Suprapubic skin (tissue), 4 donors: ENCODE measurements around the gene APLNR.

Source experiments
- EP300 ChIP-seq: sonication (generic); formaldehyde crosslinking; IDR thresholded peaks from one replicate; pipeline ENCODE4 v1.6.1; 2017; ENCODE audit warnings: antibody characterized with exemption
- POLR2A ChIP-seq, 2 donors: fragments of 450-650 bp; IDR thresholded peaks; one replicate each; pipeline ENCODE4 v1.6.1; 2017; ENCODE audit warnings: antibody characterized with exemption in 2 of 2, mild to moderate bottlenecking in 2 of 2, moderate library complexity in 2 of 2
- POLR2AphosphoS5 ChIP-seq, 3 donors: sonication (generic); formaldehyde crosslinking; IDR thresholded peaks; one replicate each; pipeline ENCODE4 v1.6.1; 2017; ENCODE audit warnings: antibody characterized with exemption in 3 of 3
- TF ChIP-seq, protein P1 (sequence below), 2 donors: fragments of 200-600 bp in 1 of 2; fragments of 450-650 bp in 1 of 2; sonication (generic) in 1 of 2; IDR thresholded peaks; one replicate each; pipeline ENCODE4 v1.5.1; 2016 to 2019; ENCODE audit warnings: antibody characterized with exemption in 2 of 2, mild to moderate bottlenecking in 1 of 2, moderate library complexity in 1 of 2

DNA sequence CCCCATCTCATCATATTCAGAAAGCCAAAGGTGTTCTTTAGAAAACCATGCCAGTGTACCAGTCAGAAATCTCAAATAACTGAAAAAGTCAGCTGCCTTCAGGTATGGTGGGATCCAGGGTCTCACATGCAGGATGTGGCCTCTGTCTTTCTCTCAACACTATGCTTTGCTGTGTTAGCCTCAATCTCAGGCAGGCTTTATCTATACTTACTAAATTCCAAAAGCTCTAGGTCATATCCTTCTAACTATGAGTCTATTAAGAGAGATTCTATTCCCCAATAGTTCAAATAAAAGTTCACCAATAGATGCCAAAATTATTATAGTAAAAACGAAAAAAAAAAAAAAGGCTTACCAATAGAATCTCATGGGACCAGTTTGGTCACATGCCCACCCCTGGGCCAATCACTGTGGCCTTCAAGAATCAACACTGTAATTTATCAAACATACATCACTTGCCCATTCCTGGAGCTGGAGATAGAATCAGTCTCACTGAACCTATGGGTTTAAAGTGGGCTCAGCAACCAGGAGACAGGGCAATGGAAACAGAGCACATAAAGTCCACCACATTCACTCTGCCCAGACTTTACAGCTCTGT is 38.0 kb upstream of the APLNR start:
- TF ChIP-seq POLR2A (IDR thresholded peaks at IDR 0.05) (no peak), POLR2AphosphoS5 (IDR thresholded peaks at IDR 0.05) (no peak), EP300 (no peak)
- TF ChIP-seq, protein P1, sequence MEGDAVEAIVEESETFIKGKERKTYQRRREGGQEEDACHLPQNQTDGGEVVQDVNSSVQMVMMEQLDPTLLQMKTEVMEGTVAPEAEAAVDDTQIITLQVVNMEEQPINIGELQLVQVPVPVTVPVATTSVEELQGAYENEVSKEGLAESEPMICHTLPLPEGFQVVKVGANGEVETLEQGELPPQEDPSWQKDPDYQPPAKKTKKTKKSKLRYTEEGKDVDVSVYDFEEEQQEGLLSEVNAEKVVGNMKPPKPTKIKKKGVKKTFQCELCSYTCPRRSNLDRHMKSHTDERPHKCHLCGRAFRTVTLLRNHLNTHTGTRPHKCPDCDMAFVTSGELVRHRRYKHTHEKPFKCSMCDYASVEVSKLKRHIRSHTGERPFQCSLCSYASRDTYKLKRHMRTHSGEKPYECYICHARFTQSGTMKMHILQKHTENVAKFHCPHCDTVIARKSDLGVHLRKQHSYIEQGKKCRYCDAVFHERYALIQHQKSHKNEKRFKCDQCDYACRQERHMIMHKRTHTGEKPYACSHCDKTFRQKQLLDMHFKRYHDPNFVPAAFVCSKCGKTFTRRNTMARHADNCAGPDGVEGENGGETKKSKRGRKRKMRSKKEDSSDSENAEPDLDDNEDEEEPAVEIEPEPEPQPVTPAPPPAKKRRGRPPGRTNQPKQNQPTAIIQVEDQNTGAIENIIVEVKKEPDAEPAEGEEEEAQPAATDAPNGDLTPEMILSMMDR (IDR thresholded peaks at IDR 0.05): no peak
